H9 (cell line): ENCODE data around the gene SLA2. TPM values are rescaled to one million over a fixed set of nuclear protein-coding genes. Genes with fewer than 3 reads are reported as not detected.

ENCODE experiments used
- DNase-seq: peaks from one replicate; pipeline ENCODE4 v3.0.0-alpha.2; 2017
- H2AFZ ChIP-seq: one replicate; pipeline ENCODE4 v1.6.1; 2013; ENCODE audit warnings: mild to moderate bottlenecking, low read length, control low read depth, moderate library complexity
- H2AK5ac ChIP-seq: 2 replicates; pipeline ENCODE4 v1.6.1; 2013; ENCODE audit warnings: low read length, control low read depth, mixed read lengths; ENCODE audit not compliant: insufficient read length
- H2BK120ac ChIP-seq: one replicate; pipeline ENCODE4 v1.6.1; 2013; ENCODE audit warnings: low read depth, mild to moderate bottlenecking, low read length, control low read depth, inconsistent platforms; ENCODE audit not compliant: poor library complexity, severe bottlenecking
- H2BK12ac ChIP-seq: 2 replicates; pipeline ENCODE4 v1.6.1; 2013; ENCODE audit warnings: low read length, control low read depth, mixed read lengths, low read depth; ENCODE audit not compliant: insufficient read length
- H2BK15ac ChIP-seq: 2 replicates; pipeline ENCODE4 v1.6.1; 2013; ENCODE audit warnings: low read depth, low read length, control low read depth
- H2BK20ac ChIP-seq: one replicate; pipeline ENCODE4 v1.6.1; 2013; ENCODE audit warnings: low read depth, mild to moderate bottlenecking, low read length, control low read depth, inconsistent platforms; ENCODE audit not compliant: poor library complexity, severe bottlenecking
- H2BK5ac ChIP-seq: 2 replicates; pipeline ENCODE4 v1.6.1; 2013; ENCODE audit warnings: low read length, control low read depth, mixed read lengths; ENCODE audit not compliant: insufficient read length
- H3K14ac ChIP-seq: 2 replicates; pipeline ENCODE4 v1.6.1; 2013; ENCODE audit warnings: low read length, control low read depth; ENCODE audit not compliant: insufficient read depth
- H3K18ac ChIP-seq: 2 replicates; pipeline ENCODE4 v1.6.1; 2013; ENCODE audit warnings: low read depth, mild to moderate bottlenecking, mixed read lengths, low read length, control low read depth; ENCODE audit not compliant: insufficient read length
- H3K23ac ChIP-seq: 2 replicates; pipeline ENCODE4 v1.6.1; 2013; ENCODE audit warnings: low read length, control low read depth, mixed read lengths, low read depth; ENCODE audit not compliant: insufficient read length
- H3K23me2 ChIP-seq: 2 replicates; pipeline ENCODE4 v1.6.1; 2013; ENCODE audit warnings: low read depth, mild to moderate bottlenecking, mixed read lengths, low read length, control low read depth; ENCODE audit not compliant: insufficient read length, poor library complexity, severe bottlenecking
- H3K27ac ChIP-seq: 2 replicates; pipeline ENCODE4 v1.5.1; 2013; ENCODE audit warnings: low read length, control low read depth, mixed read lengths, low read depth; ENCODE audit not compliant: insufficient read length
- H3K27me3 ChIP-seq: 2 replicates; pipeline ENCODE4 v1.6.1; 2013; ENCODE audit warnings: low read length, control low read depth, inconsistent platforms; ENCODE audit not compliant: insufficient read depth
- H3K4ac ChIP-seq: 2 replicates; pipeline ENCODE4 v1.6.1; 2013; ENCODE audit warnings: low read depth, mild to moderate bottlenecking, control low read depth, inconsistent platforms, low read length, moderate library complexity
- H3K4me1 ChIP-seq: 2 replicates; pipeline ENCODE4 v1.6.1; 2013; ENCODE audit warnings: low read length, control low read depth, inconsistent platforms; ENCODE audit not compliant: insufficient read depth
- H3K4me2 ChIP-seq: 2 replicates; pipeline ENCODE4 v1.6.1; 2013; ENCODE audit warnings: low read length, control low read depth, mixed read lengths; ENCODE audit not compliant: insufficient read length, insufficient read depth
- H3K56ac ChIP-seq: 2 replicates; pipeline ENCODE4 v1.6.1; 2013; ENCODE audit warnings: low read depth, mild to moderate bottlenecking, mixed read lengths, low read length, control low read depth; ENCODE audit not compliant: insufficient read length
- H3K79me1 ChIP-seq: 2 replicates; pipeline ENCODE4 v1.6.1; 2013; ENCODE audit warnings: low read depth, mild to moderate bottlenecking, moderate library complexity, low read length, control low read depth, inconsistent platforms; ENCODE audit not compliant: insufficient read depth, poor library complexity, severe bottlenecking
- H3K79me2 ChIP-seq: 2 replicates; pipeline ENCODE4 v1.6.1; 2013; ENCODE audit warnings: low read length, control low read depth, inconsistent platforms; ENCODE audit not compliant: insufficient read depth
- H3K9ac ChIP-seq: 2 replicates; pipeline ENCODE4 v1.6.1; 2013; ENCODE audit warnings: low read length, control low read depth, mixed read lengths; ENCODE audit not compliant: insufficient read length; ENCODE audit errors: extremely low read depth
- H3K9me3 ChIP-seq: one replicate; pipeline ENCODE4 v1.6.1; 2013; ENCODE audit warnings: low read depth, low read length, inconsistent platforms; ENCODE audit not compliant: control insufficient read depth
- H3T11ph ChIP-seq: one replicate; pipeline ENCODE4 v1.6.1; 2013; ENCODE audit warnings: mild to moderate bottlenecking, low read length, control low read depth, inconsistent platforms
- H4K20me1 ChIP-seq: one replicate; pipeline ENCODE4 v1.6.1; 2013; ENCODE audit not compliant: control insufficient read depth, insufficient read length, insufficient read depth
- H4K5ac ChIP-seq: 2 replicates; pipeline ENCODE4 v1.6.1; 2013; ENCODE audit warnings: low read depth, mild to moderate bottlenecking, mixed read lengths, low read length, control low read depth; ENCODE audit not compliant: insufficient read length
- H4K8ac ChIP-seq: replicated peaks from 2 replicates; pipeline ENCODE4 v1.6.1; 2013; ENCODE audit warnings: low read length, control low read depth, mixed read lengths, low read depth; ENCODE audit not compliant: insufficient read length
- H4K91ac ChIP-seq: 2 replicates; pipeline ENCODE4 v1.6.1; 2013; ENCODE audit warnings: low read depth, mild to moderate bottlenecking, moderate library complexity, mixed read lengths, low read length, control low read depth; ENCODE audit not compliant: insufficient read length
- H3K27ac Mint-ChIP-seq, 3 experiments: 2 replicates in 2 of 3; 3 replicates in 1 of 3; pipeline ENCODE4 v1.8.0; 2020 to 2021; ENCODE audit warnings: mixed read lengths in 3 of 3, mild to moderate bottlenecking in 1 of 3, moderate library complexity in 1 of 3
- H3K27me3 Mint-ChIP-seq: 2 replicates; pipeline ENCODE4 v1.8.0; 2021; ENCODE audit warnings: low read depth, mild to moderate bottlenecking, moderate library complexity, mixed read lengths
- H3K36me3 Mint-ChIP-seq, 3 experiments: 2 replicates in 2 of 3; 3 replicates in 1 of 3; pipeline ENCODE4 v1.8.0; 2020 to 2021; ENCODE audit warnings: low read depth in 3 of 3, mixed read lengths in 3 of 3; ENCODE audit not compliant: insufficient read depth in 1 of 3
- H3K4me1 Mint-ChIP-seq, 2 experiments: 2 replicates each; pipeline ENCODE4 v1.8.0; 2020; ENCODE audit warnings: mixed read lengths in 2 of 2
- H3K4me3 Mint-ChIP-seq, 2 experiments: 2 replicates in 1 of 2; 3 replicates in 1 of 2; pipeline ENCODE4 v1.8.0; 2020 to 2021; ENCODE audit warnings: mild to moderate bottlenecking in 2 of 2, mixed read lengths in 2 of 2, moderate library complexity in 1 of 2
- H3K9me3 Mint-ChIP-seq, 2 experiments: 2 replicates in 1 of 2; 3 replicates in 1 of 2; pipeline ENCODE4 v1.8.0; 2020; ENCODE audit warnings: mild to moderate bottlenecking in 2 of 2, mixed read lengths in 2 of 2, moderate library complexity in 1 of 2
- WGBS: extraction: QIAGEN DNeasy Blood & Tissue Kit; methylation state at CpG from one replicate; pipeline ENCODE4 v1.1.7; 2013; ENCODE audit warnings: missing lambda C conversion rate, low lambda C conversion rate, mixed read lengths; ENCODE audit not compliant: insufficient read length; ENCODE audit errors: extremely low coverage; 5-methylcytosine and 5-hydroxymethylcytosine counted together
- total RNA-seq: library from RNA; stranded (reverse); gene quantifications from 2 replicates; pipeline ENCODE4 v1.2.1, GENCODE V29; 2021
- TF ChIP-seq, protein P1 (sequence below): fragments of 200-600 bp; sonication (generic); conservative IDR thresholded peaks from 3 replicates; pipeline ENCODE4 v1.8.0; 2021; ENCODE audit warnings: antibody characterized with exemption, mild to moderate bottlenecking

Gene SLA2
- total RNA-seq, 1 experiment from 2014 or later = 0.20 TPM

DNA sequence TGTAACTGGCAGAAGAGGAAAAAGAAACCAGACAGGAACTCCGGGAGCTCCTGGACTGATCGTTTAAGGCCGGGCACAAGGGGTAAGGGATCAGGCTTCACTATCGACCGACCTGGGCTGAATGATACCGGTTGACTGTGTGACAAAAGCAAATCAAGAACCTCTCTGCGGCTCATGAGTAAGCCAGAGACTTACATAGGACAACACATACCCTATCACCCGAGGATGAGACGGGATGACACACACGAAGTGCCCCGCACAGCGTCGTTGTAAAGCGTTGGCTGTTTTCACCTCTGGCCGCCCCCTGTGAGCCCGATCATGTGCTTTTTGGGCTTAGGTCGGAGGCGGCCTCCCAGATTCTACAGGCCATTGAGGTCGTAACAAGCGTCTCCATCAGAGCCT lies 73.3 kb downstream of the SLA2 start:
- H2AK5ac ChIP-seq = no peak overlapping the region
- H3K14ac ChIP-seq = peak overlapping the region; percentile 93
- H2BK12ac ChIP-seq = peak overlapping the region; percentile 85
- TF ChIP-seq, protein P1, sequence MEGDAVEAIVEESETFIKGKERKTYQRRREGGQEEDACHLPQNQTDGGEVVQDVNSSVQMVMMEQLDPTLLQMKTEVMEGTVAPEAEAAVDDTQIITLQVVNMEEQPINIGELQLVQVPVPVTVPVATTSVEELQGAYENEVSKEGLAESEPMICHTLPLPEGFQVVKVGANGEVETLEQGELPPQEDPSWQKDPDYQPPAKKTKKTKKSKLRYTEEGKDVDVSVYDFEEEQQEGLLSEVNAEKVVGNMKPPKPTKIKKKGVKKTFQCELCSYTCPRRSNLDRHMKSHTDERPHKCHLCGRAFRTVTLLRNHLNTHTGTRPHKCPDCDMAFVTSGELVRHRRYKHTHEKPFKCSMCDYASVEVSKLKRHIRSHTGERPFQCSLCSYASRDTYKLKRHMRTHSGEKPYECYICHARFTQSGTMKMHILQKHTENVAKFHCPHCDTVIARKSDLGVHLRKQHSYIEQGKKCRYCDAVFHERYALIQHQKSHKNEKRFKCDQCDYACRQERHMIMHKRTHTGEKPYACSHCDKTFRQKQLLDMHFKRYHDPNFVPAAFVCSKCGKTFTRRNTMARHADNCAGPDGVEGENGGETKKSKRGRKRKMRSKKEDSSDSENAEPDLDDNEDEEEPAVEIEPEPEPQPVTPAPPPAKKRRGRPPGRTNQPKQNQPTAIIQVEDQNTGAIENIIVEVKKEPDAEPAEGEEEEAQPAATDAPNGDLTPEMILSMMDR = no peak
- no peaks in the 10 kb centered on the region for H3K79me1 ChIP-seq
- no peak overlapping the region for H3K56ac ChIP-seq
- no peak overlapping the region for H2BK20ac ChIP-seq
- peak overlapping the region; percentile 65 for H3K18ac ChIP-seq
- H3T11ph ChIP-seq = no peak overlapping the region
- Mint-ChIP-seq H3K27ac (peak overlapping the region; percentile 98 to 99 (median 99)), H3K27me3 (no peaks in the 10 kb centered on the region), H3K36me3 (peaks cover 1 to 10% (median 5%) of the 10 kb centered on the region in 3 experiments; a peak in 6 of 7 replicates), H3K9me3 (no peaks in the 10 kb centered on the region; a peak in 1 of 5 replicates), H3K4me3 (peak overlapping the region; percentile 76 to 77), H3K4me1 (peaks cover 56% of the 10 kb centered on the region in 2 experiments)
- H2AFZ ChIP-seq = no peak overlapping the region
- no peak overlapping the region for H4K8ac ChIP-seq
- no peak overlapping the region for H3K23ac ChIP-seq
- no peaks in the 10 kb centered on the region for H4K20me1 ChIP-seq
- no peaks in the 10 kb centered on the region for H3K9me3 ChIP-seq
- peaks cover 8% of the 10 kb centered on the region for H3K4me1 ChIP-seq
- no peaks in the 10 kb centered on the region for H3K27me3 ChIP-seq
- peak overlapping the region; percentile 63 for H3K9ac ChIP-seq
- WGBS = no CpG with 5 or more reads among the region's 20 CpGs
- no peak overlapping the region for H4K5ac ChIP-seq
- peak; percentile 51 for DNase-seq
- peak overlapping the region; percentile 18 for H4K91ac ChIP-seq
- H2BK5ac ChIP-seq = peak overlapping the region; percentile 80
- peak overlapping the region; percentile 52 for H3K4me2 ChIP-seq
- peaks cover 7% of the 10 kb centered on the region; the same call in 1 of the 2 replicates for H3K79me2 ChIP-seq
- H3K4ac ChIP-seq = no peak overlapping the region
- peaks cover 30% of the 10 kb centered on the region for H3K23me2 ChIP-seq
- H3K27ac ChIP-seq = peak overlapping the region; percentile 10
- no peak overlapping the region for H2BK120ac ChIP-seq
- H2BK15ac ChIP-seq = no peak overlapping the region
